Occipital lobe (tissue), 2 donors: Measurements from ENCODE around the gene BSN. TPM values are rescaled to one million over a fixed set of nuclear protein-coding genes. Genes with fewer than 3 reads are reported as not detected.

Source experiments
- DNase-seq: peaks from one replicate; lab custom pipeline; 2025; lab: John Stamatoyannopoulos, UW
- total RNA-seq: library from RNA; depleted of rRNA; stranded (reverse); fragments of >200 nt; gene quantifications from one replicate; pipeline ENCODE4 v1.2.3, GENCODE V29; 2014

BSN gene
- total RNA-seq: 7.3 TPM

DNA sequence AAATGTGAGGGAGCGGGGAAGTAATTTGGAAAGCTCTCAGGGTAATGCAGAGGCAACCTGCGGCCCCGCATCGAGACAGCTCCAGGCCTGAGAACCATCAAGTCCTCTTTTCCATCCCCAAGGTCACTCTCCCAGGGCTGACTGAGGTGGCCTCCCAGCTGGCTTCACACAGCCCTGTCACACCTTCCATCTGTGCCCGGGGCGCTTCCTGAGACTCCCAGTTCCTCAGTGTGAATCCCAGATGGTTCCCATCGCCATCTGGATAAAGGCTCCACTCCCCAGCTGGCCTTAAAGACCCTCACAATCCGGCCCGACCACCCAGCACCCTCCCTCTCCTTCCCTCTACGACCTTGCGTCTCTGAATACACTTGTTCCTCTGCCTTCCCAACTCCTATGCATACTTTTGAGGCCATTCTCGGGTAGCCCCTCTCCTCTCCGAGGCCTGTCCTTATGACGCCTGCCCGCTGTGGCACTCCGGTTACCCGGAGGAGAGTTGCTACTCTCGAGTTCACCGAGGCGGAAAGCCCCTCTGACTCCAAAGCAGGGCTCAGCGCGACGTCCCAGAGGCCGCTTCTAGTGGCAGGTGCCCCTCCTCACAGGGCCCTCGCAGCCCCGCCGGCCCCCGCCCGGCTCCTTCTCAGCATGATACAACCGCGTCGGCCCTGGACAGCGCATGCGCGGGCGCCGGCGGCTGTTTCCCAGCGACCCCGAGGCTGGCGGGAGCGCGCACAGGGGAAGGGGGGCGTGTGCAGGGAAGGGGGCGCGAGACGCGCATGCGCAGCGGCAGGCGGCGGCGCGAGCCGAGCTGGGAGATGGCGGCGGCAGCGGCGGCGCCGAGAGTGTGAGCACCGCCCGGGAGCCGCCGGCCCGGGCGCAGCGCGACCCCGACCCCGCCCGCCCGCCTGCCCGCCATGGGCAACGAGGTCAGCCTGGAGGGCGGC, at the start of gene BSN:
TSS of gene BSN (plus strand) at position 786 of the 941 bp plus-strand sequence. CDS start at position 912, 126 bp downstream.
- DNase-seq: peak; percentile 82

GRCh38 chr3:49506906-49507305, 47.4 kb upstream of the BSN start:
- no peak for DNase-seq

- no peak for DNase-seq
These were observed 45.2 kb upstream of the BSN start for GRCh38 chr3:49509028-49509561.

- no peak for DNase-seq
These were observed 42.6 kb upstream of the BSN start for GRCh38 chr3:49511639-49512038.

- no peak for DNase-seq
These were observed 41.4 kb upstream of the BSN start for GRCh38 chr3:49512781-49513355.

GRCh38 chr3:49513494-49514124, 40.7 kb upstream of the BSN start:
- DNase-seq: no peak

- DNase-seq: no peak
These were observed 36.3 kb upstream of the BSN start for GRCh38 chr3:49518016-49518415.

DNA sequence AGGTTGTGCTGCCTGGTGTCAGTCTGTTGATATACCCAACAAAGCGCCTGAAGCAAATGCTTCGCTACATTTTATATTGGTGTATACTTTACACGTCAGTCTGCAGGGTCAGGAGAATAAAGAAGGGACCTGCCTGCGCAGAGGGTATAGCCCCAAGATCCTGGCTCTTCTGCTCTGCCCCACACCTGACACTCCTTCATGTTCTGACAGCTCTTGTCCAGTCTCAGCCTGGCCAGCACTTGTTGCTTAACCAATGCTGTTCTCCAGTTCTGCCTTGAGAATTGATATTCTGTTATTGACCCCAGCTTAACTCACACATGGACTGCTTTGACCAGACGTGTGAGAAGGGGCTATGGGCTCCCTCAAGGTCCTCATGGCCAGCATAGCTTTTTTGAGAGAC, 35.8 kb upstream of the BSN start:
- DNase-seq: no peak

GRCh38 chr3:49519296-49519695, 35.0 kb upstream of the BSN start:
- peak; percentile 49 for DNase-seq

DNA sequence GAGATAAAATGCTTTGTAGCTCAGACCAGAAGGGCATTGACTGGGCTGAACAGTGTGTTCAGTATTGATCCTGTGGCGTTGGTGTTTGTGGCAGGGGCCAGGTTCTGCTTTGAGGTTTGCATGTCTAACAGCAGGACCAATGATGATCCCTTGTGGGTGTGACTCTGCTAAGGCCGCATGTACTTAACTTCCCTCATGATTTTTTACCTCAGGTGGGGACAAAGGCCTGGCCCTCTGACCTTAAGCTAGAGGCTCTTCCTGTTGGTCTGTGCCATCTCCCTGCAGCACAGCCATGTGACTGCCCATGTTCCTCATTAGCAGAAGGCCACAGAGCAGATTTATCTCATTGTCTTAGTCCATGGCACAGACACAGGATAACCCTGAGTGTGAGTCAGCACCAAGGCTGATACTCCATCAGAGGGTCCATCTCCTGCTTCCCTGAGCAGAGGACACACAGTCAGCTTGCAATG, 34.3 kb upstream of the BSN start:
- DNase-seq: no peak

DNA sequence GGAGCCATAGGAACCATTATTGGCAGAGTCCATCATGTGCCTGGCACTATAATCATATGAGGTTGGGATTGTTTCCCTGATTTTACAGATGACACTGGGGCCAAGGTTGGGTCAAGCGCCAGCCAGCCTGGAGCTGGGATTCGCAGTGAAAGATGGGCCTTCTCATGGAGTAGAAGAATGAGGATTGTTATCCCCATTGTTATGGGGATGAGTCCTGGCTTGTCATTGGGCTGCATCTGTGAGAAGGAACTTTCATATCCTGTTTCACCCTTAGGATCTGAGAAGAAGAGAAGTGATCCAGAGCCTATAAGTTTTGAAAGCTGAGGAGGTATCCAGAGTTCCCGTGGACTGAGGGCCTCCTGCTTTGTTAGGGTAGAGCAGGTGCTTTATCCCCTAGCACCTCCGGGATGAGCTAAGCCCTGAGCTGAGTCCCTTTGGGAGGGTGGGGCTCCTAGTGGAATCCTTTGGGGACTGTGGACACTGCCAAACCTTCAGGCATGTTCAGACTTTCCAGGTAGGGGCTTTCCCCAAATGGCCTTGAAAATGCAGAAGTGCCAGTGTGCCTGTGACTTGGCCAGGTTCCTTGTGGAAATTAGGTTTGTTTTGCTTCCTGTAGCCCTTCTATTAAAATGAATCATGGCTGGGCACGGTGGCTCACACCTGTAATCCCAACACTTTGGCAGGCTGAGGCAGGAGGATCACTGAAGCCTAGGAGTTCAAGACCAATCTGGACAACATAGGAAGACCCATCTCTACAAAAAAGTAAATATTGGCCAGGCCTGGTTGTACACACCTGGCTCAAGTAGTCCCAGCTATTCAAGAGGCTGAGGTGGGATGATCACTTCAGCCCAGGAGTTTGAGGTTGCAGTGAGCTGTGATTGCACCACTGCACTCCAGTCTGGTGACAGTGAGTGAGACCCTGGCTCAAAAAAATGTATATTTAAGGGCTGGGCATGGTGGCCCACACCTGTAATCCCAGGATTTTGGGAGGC, 30.2 kb upstream of the BSN start:
- no peak for DNase-seq

DNA sequence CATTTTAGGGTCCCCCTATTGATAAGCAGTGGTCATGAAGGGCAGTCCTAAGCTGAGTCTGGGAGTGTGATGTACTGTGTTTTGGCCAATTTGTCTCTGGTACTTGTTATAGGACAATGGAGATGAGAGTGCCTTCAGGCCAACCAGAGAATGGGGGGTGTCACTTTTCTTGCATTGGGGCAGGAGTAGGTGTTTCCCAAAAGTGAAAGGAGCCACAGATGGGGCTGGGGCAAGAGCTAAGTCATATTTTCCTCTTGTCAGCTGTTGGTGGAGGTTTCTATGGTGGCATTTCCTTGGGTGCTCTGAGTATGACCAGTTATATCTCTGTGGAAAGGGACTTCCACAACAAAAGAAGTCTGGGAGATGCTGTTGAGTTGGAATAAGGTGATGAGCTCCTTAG, 24.7 kb upstream of the BSN start:
- DNase-seq: no peak

- no peak for DNase-seq
These were observed 24.0 kb upstream of the BSN start for GRCh38 chr3:49530231-49530630.

DNA sequence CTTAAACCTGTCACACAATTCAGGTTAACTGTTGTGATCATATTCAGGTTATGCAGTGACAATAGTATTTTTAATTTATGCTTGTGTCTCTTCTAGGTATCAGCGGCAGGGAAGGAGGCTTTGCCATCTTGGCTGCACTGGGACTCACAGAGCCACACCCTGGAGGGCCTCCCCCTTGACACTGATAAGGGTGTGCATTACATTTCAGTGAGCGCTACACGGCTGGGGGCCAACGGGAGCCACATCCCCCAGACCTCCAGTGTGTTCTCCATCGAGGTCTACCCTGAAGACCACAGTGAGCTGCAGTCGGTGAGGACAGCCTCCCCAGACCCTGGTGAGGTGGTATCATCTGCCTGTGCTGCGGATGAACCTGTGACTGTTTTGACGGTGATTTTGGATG, 23.6 kb upstream of the BSN start:
- DNase-seq: no peak

DNA sequence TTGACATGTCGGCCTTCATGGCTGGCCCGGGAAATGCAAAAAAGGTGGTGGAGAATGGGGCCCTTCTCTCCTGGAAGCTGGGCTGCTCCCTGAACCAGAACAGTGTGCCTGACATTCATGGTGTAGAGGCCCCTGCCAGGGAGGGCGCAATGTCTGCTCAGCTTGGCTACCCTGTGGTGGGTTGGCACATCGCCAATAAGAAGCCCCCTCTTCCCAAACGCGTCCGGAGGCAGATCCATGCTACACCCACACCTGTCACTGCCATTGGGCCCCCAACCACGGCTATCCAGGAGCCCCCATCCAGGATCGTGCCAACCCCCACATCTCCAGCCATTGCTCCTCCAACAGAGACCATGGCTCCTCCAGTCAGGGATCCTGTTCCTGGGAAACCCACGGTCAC, 23.1 kb upstream of the BSN start:
- DNase-seq: no peak

- no peak for DNase-seq
These were observed 22.6 kb upstream of the BSN start for GRCh38 chr3:49531715-49532114.

DNA sequence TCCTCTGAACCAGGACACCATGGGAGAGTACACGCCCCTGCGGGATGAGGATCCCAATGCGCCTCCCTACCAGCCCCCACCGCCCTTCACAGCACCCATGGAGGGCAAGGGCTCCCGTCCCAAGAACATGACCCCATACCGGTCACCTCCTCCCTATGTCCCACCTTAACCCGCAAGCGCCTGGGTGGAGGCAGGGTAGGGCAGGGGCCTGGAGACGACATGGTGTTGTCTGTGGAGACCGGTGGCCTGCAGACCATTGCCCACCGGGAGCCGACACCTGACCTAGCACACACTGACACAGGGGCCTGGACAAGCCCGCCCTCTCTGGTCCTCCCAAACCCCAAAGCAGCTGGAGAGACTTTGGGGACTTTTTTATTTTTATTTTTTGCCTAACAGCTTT, 21.2 kb upstream of the BSN start:
- DNase-seq: no peak

GRCh38 chr3:49533786-49534519, 20.3 kb upstream of the BSN start:
- no peak for DNase-seq

DNA sequence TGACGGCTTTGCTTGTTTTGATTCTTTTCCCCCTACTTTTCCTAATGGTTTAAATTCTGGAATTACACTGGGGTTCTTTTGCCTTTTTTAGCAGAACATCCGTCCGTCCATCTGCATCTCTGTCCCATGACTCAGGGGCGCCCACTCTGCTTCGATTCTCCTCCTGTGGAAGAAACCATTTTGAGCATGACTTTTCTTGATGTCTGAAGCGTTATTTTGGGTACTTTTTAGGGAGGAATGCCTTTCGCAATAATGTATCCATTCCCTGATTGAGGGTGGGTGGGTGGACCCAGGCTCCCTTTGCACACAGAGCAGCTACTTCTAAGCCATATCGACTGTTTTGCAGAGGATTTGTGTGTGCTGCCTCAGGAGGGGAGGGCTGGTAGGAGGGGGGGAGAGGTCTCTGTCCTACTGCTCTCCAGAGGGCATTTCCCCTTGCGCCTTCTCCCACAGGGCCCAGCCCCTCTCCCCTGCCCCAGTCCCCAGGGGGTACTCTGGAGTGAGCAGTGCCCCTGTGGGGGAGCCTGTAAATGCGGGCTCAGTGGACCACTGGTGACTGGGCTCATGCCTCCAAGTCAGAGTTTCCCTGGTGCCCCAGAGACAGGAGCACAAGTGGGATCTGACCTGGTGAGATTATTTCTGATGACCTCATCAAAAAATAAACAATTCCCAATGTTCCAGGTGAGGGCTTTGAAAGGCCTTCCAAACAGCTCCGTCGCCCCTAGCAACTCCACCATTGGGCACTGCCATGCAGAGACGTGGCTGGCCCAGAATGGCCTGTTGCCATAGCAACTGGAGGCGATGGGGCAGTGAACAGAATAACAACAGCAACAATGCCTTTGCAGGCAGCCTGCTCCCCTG, 19.5 kb upstream of the BSN start:
- DNase-seq: peak; percentile 65
